ENCODE data around the gene PAK6.
A peak's percentile ranks its signal among the peaks of the same experiment; 100 is the strongest.

The PAK6 gene

DNA sequence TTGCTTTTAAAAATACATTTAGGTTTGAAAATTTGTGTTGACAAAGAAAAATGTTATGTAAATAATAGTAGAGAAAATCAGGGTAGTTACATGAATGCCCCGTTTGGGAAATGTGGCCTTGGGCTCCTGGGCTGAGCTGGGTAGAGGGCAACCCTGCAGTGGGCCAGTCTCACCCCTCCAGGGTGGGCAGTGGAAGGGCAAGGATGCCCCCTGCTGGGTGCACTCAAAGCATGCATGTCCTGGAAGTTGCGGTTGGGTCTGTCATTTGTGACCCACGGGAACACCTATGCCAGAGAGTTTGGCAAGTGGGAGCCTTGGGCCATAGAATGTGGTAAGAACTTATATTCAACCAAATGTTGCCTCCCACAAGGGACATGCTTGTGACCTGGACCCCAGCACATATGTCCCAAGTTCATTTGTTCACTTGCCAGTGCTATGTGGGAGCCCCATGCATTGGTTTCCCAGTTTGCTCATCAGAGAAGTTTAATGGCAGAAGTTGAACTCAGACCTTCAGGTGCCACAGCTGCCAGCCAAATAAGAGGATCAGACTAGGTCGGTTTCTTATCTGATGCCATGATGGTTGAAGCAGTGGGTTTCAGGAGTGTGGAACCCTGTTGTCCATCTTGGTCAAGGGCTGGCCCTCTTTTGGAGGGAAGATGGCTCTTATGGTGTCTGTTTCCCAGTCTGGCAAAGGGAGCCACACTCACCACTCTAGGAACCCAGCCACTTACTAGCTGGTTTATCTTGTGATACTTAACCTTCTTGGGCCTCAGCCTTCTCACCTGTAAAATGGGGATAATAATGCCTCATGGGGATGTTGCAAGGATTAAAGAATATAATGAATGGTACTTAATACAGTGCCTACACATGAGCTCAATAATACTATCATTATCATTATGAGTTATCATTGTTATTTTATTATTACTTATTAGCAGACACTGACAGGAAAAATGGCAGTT lies 71.4 kb downstream of the PAK6 start:
- no peak for DNase-seq (ENCODE audit: low read depth)

DNA sequence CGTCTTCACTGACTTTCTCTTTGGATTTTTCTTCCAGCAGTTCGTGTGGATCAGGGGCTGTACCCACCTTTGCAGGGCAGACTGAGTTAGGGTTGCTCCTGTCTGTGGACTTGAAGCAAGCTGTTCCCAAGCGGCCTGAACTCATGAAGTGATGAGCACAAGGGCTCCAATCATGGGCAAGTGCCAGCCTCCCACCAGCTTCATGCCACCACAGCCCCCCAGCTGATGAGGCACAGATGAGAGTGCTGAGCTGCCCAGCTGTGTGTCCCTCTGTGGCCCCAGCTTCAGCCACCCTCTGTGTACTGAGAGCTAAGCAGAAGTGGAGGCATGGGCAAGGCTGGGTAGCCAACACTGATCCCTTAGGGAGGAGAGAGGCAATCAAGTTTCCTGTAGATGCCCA lies 72.1 kb downstream of the PAK6 start:
- DNase-seq (ENCODE audit: low read depth), result no peak

DNA sequence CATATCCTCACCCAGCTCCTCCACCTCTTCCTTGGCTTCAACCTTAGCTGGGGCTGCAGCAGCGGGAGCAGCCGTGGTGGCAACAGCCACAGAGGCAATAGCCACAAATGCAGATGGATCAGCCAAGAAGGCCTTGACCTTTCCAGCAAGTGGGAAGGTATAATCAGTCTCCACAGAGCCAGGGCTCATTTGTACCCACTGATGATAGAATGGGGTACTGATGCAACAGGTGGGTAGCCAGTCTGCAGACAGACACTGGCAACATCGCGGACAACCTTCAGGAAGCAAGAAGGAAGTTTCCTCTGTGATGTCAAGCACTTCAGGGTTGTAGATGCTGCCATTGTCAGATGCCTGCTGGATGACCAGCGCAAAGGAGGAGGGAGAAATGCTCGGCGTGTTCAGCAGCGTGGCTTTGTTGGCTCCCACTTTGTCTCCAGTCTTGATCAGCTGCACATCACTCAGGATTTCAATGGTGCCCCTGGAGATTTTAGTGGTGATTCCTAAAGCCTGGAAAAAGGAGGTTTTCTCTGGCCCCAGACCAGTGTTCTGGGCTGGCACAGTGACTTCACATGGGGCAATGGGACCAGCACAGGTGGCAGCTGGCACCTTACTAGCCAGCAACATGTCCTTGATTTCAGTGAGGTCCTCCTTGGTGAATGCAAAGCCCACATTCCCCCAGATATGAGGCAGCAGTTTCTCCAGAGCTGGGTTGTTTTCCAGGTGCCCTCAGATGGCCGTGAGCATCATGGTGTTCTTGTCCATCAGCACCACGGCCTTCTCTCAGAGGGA lies 73.7 kb downstream of the PAK6 start:
- DNase-seq (ENCODE audit: low read depth), result no peak

DNA sequence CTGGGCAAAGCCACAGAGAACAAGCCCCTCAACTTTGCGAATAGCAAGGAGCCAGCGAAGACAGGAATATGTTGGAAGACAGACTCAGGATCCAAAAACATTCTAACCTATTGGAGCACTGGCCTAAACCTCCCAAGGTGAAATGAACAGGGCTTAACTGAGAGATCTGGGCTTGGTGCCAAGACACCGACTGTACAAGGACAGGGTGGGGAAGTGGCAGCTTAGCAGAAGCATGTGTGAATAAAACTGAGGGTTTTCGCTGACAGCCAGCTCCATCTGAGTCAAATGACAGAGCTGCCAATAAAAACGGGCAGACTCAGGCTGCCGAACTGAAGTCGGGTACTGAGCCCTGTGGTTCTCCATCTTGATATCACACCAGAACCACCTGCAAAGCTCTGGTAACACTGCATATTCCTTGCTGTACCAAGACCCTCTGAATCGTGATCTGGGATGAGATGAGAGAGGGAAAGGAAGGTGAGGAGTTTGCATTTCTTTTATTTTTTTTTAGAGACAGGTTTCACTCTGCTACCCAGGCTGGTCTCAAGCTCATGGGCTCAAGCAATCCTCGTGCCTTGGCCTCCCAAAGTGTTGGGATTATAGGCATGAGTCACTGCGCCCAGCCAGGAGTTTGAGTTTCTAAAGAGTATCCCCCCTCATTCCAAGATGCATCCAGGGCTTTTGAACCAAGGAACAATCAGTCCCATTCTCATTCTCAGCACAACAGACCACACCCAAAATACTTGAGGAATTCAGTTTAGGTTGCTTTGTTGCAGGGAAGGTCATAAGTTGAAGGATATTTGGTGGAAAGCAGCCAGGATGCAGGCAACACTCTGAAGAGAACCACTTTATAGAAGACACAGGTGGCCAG lies 74.9 kb downstream of the PAK6 start:
- no peak for DNase-seq (ENCODE audit: low read depth)

DNA sequence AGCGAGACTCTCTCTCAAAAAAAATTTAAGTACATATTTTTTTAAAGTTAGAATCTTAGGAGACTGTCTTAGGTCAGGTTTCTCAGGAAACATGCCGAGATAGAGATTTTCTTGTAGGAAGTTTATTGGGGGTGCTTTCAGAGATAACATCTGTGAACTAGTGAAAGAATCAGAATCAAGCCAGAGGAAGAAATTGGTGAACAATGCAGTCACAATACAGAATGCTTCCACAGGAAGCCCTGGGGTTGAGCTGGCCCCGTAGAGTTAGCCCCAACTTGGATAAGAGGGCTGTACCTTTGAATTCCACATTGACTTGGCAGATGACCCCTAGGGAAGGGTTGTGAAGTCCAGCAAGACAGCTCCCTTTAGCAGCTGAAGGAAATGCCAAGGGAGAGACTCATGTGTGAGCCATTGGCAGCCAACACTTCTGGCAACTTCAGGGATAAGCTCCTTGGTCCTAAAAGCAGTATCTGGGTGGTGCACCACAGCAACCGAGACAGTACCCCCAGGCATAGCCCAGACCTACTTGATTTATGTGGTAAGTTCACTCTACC lies 75.9 kb downstream of the PAK6 start:
- DNase-seq (ENCODE audit: low read depth), result no peak

DNA sequence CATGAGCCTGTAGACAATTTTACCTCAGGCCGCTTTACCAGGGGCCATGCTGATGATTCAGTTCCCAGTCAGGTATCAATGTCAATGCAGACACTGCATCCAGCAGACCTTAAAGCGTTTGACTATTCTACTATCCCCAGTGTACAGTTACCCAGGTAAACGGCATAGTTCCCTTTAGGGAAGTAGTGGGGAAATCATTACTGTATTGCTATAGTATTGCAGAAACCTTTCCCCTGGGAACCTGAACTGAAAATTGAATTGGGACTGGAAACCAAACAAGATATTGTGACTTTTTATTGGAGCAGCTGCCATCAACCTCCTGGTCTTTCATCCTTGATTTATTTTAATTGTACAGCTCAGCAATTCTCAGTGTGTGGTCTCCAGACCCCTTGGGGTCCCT lies 78.1 kb downstream of the PAK6 start:
- no peak for DNase-seq (ENCODE audit: low read depth)

DNA sequence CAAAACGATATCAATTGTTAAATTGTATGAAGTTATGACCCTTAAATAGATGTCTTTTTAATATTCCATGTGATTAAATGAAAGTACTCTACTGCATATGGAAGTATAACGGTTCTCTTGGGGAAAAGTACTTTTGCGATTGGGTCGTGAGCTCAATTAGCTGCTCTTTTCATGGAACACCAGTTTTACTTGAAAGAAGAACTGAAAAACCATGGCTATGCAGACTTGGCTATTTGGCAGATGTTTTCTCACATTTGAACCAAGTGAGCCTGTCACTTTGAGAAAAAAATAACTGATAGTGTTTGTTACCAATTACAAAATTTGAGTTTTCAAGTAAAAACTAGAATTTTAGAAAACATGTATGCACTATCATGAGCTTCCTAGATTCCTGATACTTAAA lies 78.7 kb downstream of the PAK6 start:
- no peak for DNase-seq (ENCODE audit: low read depth)

DNA sequence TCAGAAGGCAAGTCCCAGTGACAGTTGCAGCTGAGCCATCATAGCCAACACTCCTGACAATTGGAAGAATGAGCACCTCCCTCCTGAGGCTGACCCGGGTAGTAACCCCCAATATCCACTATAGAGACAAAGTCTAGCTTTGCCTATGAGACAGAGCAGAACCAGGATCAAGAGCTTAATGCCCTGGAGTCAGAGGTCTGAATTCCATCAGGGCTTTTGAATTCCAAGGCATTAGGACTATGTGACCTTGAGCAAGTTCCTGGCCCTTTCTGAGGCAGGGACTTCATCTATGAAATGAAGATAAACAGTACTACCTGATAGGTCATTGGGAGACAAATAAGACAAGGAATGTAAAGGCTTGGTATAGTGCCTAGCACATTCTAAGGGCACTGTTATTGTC lies 81.5 kb downstream of the PAK6 start:
- no peak for DNase-seq (ENCODE audit: low read depth)

DNA sequence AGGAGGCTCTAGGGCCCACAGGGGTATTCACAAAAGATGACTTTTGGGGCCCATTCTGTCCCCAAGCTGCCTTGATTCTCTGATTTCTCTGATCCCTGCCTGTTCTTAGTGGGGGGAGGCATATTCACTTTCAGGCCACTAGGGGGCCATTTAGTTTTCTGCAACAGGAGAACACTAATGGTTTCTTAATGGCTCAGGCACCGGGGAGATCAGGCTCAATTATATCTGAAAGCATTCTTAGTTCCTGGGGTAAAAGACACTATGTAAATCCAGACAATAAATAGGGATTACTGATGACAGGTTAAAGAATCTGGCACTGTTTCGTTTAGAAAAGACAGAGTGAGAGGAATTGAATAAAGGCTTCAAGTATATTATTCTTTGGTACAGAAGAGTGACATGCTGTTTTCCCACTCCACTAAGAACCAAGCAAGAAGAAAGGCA lies 82.1 kb downstream of the PAK6 start:
- DNase-seq (ENCODE audit: low read depth), result no peak

DNA sequence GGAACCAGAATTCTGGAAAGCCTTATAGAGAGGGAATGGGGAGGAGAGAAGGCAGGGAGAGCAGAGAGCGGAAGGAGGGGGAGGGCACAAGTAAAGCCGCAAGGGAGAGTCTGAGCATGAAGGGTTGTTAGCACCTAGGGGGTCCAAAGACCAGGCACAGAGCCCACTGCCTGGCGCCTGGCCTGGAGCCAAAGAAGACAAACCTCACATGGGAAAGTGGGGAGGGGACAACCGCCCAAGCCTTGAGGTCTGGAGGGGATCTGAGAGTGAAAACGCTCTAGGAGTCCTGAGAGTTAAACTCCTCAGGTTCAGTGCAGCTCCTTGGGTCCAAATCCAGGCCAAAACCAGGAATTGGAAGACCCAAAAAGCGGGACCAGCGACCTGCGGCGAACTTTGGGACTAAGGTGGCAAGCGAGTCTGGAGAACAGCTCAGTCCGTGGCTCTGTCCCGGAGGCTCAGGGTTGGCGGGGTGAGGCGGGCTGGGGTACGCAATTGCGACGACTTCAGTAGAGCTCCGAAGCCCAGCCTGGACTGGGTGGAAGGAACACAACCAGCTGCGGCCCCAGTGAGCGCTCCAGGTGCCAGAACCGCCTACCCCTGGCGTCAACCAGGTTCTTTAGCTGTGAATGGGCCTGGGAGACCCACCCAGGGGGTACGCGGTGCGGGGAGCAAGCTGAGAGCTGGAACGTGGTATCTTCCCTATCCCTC lies 83.8 kb downstream of the PAK6 start:
- DNase-seq (ENCODE audit: low read depth), result no peak

DNA sequence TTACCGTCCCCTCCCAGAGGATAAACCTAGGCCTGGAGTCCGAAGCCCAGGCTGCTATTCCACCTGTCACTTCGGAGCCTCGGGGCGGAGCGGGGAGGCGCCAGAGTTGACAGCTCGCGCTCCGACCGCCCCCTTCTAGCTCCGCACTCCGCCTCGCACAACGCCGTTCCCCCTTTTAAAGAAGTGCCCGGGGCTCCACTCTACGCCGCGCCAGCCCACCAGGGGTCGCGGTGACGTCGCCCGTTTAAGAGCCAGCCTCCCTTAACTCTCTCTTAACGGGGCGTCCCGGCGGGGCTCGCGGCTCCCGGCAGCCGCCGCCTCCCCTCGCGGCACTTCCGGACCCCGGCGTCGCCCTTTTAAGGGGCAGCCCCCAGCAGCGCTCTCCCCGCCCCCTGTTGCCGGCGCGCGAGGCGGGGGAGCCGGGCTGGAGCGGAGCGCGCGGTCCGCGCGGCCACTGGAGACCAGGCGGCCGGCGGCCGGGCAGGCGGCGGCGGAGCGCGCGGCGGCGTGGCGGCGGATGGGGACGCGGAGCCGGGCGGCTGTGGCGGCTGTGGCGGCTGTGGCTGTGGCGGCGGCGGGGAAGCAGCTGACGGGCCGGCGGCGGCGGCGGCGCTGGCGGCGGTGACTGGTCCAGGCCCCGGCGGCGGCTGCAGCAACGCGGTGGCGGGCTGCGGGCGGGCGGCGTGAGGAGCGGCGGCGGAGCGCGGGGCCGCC lies 84.5 kb downstream of the PAK6 start, which contains the start of gene INAFM2:
Gene INAFM2, plus strand, starts transcription at position 454 of the 714 bp plus-strand sequence. CDS start 364 bp downstream, outside the sequence.
- DNase-seq (ENCODE audit: low read depth), result peak; percentile 85

DNA sequence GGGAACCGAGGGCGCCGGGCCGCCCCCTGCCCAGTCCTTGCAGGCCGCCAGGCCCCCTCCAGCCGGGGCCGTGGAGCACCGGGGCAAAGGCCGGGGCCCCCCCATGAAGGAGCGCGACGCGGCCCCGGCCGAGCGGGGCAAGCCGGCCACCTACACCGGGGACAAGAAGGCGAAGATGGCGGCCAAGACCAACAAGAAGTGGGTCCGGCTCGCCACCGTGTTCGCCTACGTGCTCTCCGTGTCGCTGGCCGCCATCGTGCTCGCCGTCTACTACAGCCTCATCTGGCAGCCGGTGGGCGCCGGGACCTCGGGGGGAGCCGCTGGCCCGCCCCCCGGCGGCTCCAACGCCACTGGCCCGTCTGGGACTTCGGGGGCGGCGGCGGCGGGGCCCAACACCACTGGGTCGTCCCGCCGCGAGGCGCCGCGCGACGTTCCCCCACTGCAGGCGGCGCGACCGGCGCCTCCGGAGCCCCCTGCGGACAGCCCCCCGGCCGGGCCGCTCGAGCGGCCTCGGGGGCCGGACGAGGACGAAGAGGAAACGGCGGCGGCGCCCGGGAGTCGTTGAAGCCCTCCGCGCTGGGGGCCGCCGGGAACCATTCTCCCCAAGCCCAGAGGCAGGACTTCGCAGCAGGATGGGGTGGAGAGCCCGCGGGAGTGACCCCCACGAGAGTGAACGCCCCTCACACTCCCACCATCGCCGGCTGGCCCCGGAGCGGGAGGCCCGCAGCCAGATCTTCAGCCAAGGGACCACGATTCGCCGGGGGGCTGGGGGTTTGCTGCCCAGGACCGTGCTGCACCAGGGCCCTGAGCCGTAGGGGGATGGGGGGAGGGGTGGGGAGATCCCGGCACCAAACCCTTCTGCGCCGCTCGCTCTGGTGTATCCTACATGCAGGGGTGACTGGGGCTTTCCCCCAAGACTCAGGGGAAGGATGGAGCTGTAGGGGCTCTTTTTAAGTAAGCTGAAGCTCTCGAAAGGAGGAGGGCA lies 85.4 kb downstream of the PAK6 start:
- DNase-seq (ENCODE audit: low read depth), result no peak

DNA sequence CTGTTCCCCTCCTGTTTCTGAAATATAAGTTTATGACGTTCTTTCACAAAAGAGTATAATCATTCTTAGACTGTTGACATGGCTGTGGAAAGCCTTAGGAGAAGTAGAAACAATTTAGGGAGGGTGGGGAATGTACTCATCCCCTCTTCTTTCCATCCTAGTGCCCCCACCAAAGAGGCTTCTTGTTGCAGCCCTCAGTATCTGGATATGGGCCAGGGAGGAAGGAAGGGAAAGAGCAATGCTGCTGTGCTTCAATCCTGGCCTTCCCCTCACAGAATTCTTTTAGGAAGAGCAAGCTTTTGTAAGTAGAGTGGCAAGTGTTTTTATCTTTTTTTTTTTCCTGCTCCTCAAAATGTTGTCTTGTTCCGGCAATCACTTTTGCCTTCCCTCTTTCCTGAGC lies 86.3 kb downstream of the PAK6 start:
- DNase-seq (ENCODE audit: low read depth), result no peak

DNA sequence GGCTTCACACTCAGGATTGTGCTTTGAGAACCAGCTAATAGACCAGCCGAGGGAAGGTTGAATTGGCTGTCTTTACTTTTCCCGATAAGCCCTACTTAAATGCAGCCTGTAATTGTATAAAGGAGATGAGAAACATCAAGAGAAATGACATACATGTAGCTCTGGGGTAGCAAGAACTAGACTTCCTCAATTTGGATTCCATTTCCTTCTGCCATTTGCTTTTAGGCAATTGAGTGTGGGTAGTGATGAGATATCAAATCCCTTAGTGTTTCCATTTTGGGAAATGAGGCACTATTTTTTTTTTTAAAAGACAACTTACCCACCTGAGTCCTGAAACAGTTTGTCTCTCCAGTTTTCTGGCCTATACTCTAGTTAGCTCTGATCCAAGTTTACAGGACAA lies 86.8 kb downstream of the PAK6 start:
- no peak for DNase-seq (ENCODE audit: low read depth)
